Measurements from ENCODE around the gene B4GALNT2.
A peak's percentile ranks its signal among the peaks of the same experiment; 100 is the strongest.
"Not testable (repeated sequence)": the region's sequence is repeated elsewhere in the genome, so short reads cannot be mapped to it uniquely, and the experiment has no call there.

Gene B4GALNT2

GRCh38 chr17:49121696-49122292 is 10.8 kb upstream of the B4GALNT2 start:
- DNase-seq, result no peak

DNA sequence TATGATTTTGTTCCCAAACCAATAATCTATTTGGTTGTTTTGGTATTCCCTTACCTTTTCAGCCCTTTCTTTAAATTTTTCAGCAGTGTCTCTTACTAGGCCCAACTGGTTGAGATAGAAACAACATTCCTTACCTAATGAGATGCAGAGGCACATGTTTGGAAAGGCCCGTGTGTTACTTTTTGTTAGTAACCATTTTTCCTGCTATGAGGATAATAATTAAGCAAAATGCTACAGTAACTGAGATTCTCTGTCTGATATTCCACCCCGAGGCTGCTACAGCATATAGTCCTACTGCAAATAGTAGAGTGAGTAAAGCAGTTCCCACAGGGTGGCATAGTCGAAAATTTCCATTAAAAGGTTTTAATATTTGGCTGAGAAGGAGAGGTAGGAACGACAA is 10.0 kb upstream of the B4GALNT2 start:
- no peak for DNase-seq

DNA sequence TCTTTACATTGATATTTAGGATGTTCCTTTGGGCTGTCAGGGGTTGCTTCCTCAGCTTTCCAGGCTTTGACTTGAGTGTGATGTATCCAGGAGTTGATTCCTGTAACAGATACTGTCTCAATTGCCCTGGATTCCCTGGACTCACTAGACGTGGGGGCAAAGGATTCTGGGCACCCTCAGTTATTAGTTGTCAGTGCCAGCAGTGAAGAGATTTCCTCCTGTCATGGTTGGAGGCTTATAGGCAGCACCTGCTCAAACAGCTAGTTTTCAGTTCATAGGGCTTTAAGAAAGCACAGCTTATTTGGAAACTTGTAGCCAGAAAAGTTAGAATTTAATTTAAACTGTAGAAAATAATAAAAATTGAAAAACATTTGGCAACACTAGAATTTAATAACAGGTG is 9.5 kb upstream of the B4GALNT2 start:
- no peak for DNase-seq

DNA sequence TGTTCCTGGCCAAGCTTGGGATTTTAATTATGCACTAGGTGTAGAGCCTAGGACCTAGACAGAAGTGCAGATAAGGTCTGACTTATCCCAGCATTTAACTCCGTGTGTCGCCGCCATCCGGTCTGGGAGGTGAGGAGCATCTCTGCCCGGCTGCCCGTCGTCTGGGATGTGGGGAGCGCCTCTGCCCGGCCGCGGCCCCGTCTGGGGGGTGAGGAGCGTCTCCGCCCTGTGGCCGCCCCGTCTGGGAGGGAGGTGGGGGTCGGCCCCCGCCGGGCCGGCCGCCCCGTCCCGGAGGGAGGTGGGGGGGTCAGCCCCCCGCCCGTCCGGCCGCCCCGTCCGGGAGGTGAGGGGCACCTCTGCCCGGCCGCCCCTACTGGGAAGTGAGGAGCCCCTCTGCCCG is 7.1 kb upstream of the B4GALNT2 start:
- DNase-seq, result no peak

DNA sequence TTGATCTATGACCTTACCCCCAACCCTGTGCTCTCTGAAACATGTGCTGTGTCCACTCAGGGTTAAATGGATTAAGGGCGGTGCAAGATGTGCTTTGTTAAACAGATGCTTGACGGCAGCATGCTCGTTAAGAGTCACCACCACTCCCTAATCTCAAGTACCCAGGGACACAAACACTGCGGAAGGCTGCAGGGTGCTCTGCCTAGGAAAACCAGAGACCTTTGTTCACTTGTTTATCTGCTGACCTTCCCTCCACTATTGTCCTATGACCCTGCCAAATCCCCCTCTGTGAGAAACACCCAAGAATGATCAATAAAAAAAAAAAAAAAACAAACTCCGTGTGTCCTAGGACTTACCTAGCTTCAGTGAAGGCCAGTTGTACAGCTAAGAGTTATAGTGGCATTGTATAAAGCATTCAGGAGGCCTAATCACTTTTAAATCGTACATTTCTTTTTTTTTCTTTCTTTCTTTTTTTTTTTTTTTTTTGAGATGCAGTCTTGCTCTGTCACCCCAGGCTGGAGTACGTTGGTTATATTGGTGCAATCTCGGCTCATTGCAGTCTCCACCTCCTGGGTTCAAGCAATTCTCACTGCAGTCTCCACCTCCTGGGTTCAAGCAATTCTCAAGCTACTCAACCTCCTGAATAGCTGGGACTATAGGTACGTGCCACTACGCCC is 6.2 kb upstream of the B4GALNT2 start:
- DNase-seq, result not testable (repeated sequence)

GRCh38 chr17:49129359-49129950 is 3.1 kb upstream of the B4GALNT2 start:
- not testable (repeated sequence) for DNase-seq

DNA sequence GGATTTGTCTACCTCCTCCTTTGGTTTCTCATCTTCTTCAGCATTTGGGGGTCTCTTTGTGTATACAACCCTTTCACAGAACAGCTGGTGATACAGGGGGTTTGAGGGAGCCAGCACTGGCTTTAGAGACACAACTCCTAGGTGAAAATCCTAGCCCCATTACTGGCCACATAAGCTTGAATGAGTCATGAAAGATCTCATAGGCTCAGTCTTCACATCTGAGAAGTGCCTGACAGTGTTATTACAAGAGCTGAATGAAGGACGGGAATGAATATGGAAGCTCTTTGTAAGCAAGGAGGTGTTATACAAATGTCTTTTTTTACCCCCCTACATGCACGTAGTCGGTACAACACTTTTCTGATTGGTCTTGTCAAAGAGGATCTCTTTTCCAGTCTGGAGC is 1.7 kb upstream of the B4GALNT2 start:
- DNase-seq, result no peak

DNA sequence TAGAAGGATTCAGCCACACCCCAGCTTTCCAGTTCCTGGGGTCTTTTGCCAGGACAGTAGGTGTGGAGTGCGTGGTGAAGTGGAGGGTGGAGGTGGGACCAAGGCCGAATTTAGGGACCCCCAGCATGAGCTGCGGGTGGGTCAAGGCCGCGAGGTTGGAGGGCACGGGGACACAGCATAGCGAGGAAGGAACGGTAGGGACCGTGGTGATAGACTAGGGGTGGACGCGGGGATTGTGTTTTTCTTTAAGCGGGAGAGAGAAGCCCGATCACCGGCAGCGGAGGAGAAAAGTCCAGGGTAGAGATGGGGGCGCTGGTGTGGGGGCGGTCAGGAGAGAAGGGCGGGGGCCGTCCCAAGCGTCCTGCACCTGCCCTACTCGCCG is 261 bp upstream of the B4GALNT2 start:
- DNase-seq, result no peak

- no peak for DNase-seq
Observed at GRCh38 chr17:49136335-49136734, 3.8 kb downstream of the B4GALNT2 start.

DNA sequence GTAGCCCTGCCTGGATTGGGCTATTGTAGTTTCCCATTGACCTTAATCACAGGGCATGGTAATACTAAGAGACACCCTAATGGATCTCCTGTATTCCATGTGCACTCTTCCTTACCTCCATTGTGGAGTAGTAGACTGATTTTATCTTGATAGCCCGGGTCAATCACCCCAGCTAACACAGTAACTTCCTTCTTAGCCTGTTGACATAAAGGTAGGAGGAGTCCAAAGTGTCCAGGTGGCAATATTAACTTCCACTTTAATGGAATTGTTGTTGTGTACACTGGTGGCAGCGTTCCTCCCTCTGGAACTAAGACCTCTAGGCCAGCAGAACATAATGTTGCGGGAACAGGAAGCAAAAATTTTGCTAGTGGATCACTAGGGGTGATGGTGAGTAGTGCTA is 13.1 kb downstream of the B4GALNT2 start:
- not testable (repeated sequence) for DNase-seq

GRCh38 chr17:49146620-49147306 is 14.2 kb downstream of the B4GALNT2 start:
- no peak for DNase-seq

DNA sequence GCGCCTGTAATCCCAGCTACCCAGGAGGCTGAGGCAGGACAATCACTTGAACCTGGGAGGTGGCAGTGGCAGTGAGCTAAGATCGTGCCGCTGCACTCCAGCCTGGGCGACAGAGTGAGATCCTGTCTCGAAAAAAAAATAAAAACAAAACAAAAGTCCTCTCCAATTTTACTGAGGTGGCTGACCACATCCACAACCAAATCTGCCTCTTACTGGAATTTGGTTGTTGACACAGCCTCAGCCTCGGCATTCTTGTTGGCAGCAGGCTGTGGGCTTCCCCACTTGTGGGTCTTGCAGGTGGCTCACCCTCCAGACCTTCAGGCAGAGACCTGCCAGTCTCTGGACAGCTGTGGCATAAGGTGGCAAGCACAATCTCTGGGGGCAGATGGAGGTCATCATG is 15.6 kb downstream of the B4GALNT2 start:
- no peak for DNase-seq

- no peak for DNase-seq
Observed at GRCh38 chr17:49151996-49152395, 19.4 kb downstream of the B4GALNT2 start.

GRCh38 chr17:49156256-49156655 is 23.7 kb downstream of the B4GALNT2 start:
- DNase-seq, result no peak

GRCh38 chr17:49157784-49158183 is 25.2 kb downstream of the B4GALNT2 start:
- DNase-seq, result peak in 1 of 51 donors; percentile 3

DNA sequence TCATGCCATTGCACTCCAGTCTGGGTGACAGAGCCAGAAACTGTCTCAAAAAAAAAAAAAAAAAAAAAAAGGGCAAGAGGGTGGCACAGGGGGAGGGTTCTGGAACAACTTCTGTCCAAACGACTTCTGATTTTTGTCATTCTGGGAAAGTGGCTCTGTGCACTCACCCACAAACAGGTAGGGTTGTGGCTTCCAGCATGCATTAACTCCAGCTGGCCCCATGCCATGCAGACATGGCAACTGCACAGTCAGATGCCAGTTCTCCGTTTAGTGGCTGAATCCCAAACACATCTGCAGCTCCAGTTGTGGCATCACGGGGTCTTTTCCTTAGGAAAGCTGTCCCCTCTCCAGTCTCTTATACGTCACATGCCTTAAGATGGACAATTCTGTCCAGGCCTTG is 30.3 kb downstream of the B4GALNT2 start:
- DNase-seq, result no peak

- DNase-seq, result no peak
Observed at GRCh38 chr17:49165143-49165542, 32.6 kb downstream of the B4GALNT2 start.

- DNase-seq, result no peak
Observed at GRCh38 chr17:49168706-49169105, 36.1 kb downstream of the B4GALNT2 start.

- DNase-seq, result no peak
Observed at GRCh38 chr17:49170216-49170615, 37.6 kb downstream of the B4GALNT2 start.

- DNase-seq, result not testable (repeated sequence)
Observed at GRCh38 chr17:49170711-49171110, 38.1 kb downstream of the B4GALNT2 start.

DNA sequence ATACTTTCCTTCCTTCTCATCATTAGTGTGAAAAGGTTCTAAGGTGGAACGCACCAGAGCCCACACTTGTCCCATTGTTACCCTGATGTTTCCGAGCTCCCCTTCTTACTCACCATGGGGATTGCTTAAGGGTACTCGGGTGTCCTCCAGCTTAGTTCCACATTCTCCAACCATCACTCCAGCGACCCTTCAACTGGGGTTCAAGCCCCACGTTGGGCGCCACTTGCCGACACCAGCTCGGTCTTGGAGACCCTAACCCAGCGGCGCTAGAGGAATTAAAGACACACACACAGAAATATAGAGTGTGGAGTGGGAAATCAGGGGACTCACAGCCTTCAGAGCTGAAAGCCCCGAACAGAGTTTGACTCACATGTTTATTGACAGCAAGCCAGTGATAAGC is 43.4 kb downstream of the B4GALNT2 start:
- DNase-seq, result not testable (repeated sequence)

GRCh38 chr17:49180303-49180702 is 47.7 kb downstream of the B4GALNT2 start:
- DNase-seq, result peak in 31 of 51 donors; percentile 0 to 60 (median 19)

Data from hypothalamus (tissue), 51 donors.